Psoas muscle (tissue), 8 donors: ENCODE data around the gene OPA3. TPM values are rescaled to one million over a fixed set of nuclear protein-coding genes. Genes with fewer than 3 reads are reported as not detected.
A peak's percentile ranks its signal among the peaks of the same experiment; 100 is the strongest.
"Not testable (repeated sequence)": the region's sequence is repeated elsewhere in the genome, so short reads cannot be mapped to it uniquely, and the experiment has no call there.

Source experiments
- ATAC-seq, 4 donors: fragments of 200-7000 bp; cut with Tn5 transposase; one replicate each; pipeline ENCODE4 v1.9.1; 2020; ENCODE audit warnings: moderate library complexity in 3 of 4, mild to moderate bottlenecking in 2 of 4
- DNase-seq, 2 donors: peaks; one replicate each; pipeline ENCODE4 v3.0.0-alpha.2; 2020
- H3K27ac ChIP-seq: fragments of 200-600 bp; one replicate; pipeline ENCODE4 v1.8.0; 2022
- H3K27me3 ChIP-seq, 3 donors: fragments of 200-600 bp in 1 of 3; one replicate each; pipeline versions ENCODE4 v1.6.1 to v1.8.0; 2013 to 2022; ENCODE audit warnings: low read length in 2 of 3, mild to moderate bottlenecking in 2 of 3, moderate library complexity in 1 of 3; ENCODE audit not compliant: insufficient read depth in 3 of 3
- H3K36me3 ChIP-seq, 2 donors: fragments of 200-600 bp in 1 of 2; one replicate each; pipeline versions ENCODE4 v1.6.1 to v1.8.0; 2013 to 2022; ENCODE audit warnings: low read depth in 1 of 2, mild to moderate bottlenecking in 1 of 2, moderate library complexity in 1 of 2; ENCODE audit not compliant: insufficient read depth in 1 of 2
- H3K4me1 ChIP-seq: fragments of 200-600 bp; one replicate; pipeline ENCODE4 v1.8.0; 2022
- H3K4me3 ChIP-seq: fragments of 200-600 bp; one replicate; pipeline ENCODE4 v1.8.0; 2022; ENCODE audit warnings: mild to moderate bottlenecking
- H3K9me3 ChIP-seq: fragments of 200-600 bp; one replicate; pipeline ENCODE4 v1.8.0; 2022
- WGBS, 3 donors: extraction: QIAGEN DNeasy Blood & Tissue Kit; methylation state at CpG; one replicate each; pipeline versions ENCODE4 v1.1.6 to v1.1.7; 2013; 5-methylcytosine and 5-hydroxymethylcytosine counted together
- intact Hi-C, 2 donors: fragments of 100-400 bp; cut with DNase I; formaldehyde crosslinking; loops; one replicate each; pipeline versions ENCODE4 v1.11.0 to v1.14.2; 2022
- polyA plus RNA-seq, 3 donors: library from polyadenylated mRNA; stranded (reverse); fragments of 200-250 nt; gene quantifications; one replicate each; pipeline ENCODE4 v1.2.3, GENCODE V29; 2013
- total RNA-seq, 4 donors: library from RNA; stranded (reverse); fragmentation: NEBNext Ultra II Directional in 2 of 4; extraction: Animal tissue kit (Norgen Biotek cat#: 25700) in 2 of 4; gene quantifications; one replicate each; pipeline versions ENCODE4 v1.2.1 to v1.2.4, GENCODE V29; 2021 to 2023
- TF ChIP-seq, protein P1 (sequence below): fragments of 200-600 bp; IDR thresholded peaks from one replicate; pipeline ENCODE4 v1.8.0; 2022; ENCODE audit warnings: antibody characterized with exemption
- donor health status: healthy with polysubstance abuse.
- donor health status: DM: no; HTN: no; CAD: no; lungs with moderate emphysema.
- donor health status: Bipolar disorder and iron deficiency.
- donor health status: healthy.
- donor health status: DM: yes; HTN: yes; CAD: no.
- donor health status: DM: no; HTN: no; CAD: no.
- donor health status: DM: no; HTN: no; CAD: no.
- donor health status: DM: yes; HTN: yes; CAD: no.

The OPA3 gene
- total and polyA plus RNA-seq, 7 donors: 9.1 to 27.6 (median 15.8) TPM

DNA sequence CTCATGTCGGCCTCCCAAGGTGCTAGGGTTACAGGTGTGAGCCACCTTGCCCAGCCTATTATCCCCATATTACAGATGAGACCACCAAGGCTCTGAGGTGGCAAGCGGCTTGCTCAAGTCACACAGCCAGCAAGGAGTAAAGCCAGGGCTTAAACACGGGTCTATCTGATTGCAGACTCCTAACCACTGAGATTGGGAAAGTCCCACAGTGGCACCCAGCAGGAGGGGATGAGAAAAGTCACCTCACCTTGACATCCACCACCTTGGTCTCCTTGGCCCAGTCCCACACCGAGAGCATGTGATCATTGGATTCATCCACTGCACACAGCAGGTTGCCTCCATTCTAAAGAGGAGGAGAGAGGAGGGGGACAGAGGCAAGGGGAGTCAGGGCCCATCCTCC is 45.1 kb upstream of the OPA3 start:
- intact Hi-C loops: loop anchor here in 1 of 2 donors (2.0 kb wide), 1 partner anchor 15 kb away; no protein-coding TSS in a partner anchor
- no peak overlapping the region for H3K27ac ChIP-seq
- no peak overlapping the region for H3K4me3 ChIP-seq
- WGBS, 3 donors: 83 to 93% (median 87%) methylated on average over 4 of the region's 4 CpGs
- TF ChIP-seq, protein P1, sequence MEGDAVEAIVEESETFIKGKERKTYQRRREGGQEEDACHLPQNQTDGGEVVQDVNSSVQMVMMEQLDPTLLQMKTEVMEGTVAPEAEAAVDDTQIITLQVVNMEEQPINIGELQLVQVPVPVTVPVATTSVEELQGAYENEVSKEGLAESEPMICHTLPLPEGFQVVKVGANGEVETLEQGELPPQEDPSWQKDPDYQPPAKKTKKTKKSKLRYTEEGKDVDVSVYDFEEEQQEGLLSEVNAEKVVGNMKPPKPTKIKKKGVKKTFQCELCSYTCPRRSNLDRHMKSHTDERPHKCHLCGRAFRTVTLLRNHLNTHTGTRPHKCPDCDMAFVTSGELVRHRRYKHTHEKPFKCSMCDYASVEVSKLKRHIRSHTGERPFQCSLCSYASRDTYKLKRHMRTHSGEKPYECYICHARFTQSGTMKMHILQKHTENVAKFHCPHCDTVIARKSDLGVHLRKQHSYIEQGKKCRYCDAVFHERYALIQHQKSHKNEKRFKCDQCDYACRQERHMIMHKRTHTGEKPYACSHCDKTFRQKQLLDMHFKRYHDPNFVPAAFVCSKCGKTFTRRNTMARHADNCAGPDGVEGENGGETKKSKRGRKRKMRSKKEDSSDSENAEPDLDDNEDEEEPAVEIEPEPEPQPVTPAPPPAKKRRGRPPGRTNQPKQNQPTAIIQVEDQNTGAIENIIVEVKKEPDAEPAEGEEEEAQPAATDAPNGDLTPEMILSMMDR: no peak
- no peaks in the 10 kb centered on the region for H3K27me3 ChIP-seq
- DNase-seq (no peak), ATAC-seq (no peak)
- no peaks in the 10 kb centered on the region for H3K9me3 ChIP-seq
- no peaks in the 10 kb centered on the region for H3K4me1 ChIP-seq
- H3K36me3 ChIP-seq: peaks cover 0 to 29% of the 10 kb centered on the region in 2 donors

DNA sequence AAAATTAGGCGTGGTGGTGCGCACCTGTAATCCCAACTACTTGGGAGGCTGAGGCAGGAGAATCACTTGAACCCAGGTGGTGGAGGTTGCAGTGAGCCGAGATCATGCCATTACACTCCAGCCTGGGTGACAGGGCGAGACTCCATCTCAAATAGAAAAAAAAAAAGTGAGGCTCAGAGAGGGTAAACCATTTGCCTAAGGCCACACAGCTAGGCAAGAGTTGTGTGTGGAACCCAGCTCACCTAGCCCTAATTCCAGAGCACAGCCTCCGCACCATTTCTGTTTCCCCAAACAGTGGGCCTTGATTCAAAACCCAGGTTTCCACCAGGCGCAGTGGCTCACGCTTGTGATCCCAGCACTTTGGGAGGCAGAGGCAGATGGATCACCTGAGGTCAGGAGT is 43.6 kb upstream of the OPA3 start:
- not testable (repeated sequence) for H3K4me1 ChIP-seq, H3K4me3 ChIP-seq, H3K9me3 ChIP-seq, ATAC-seq, H3K27me3 ChIP-seq, DNase-seq, H3K27ac ChIP-seq
- peaks cover 0 to 29% of the 10 kb centered on the region in 2 donors for H3K36me3 ChIP-seq
- intact Hi-C loops: loop anchor here in 1 of 2 donors (2.0 kb wide), 1 partner anchor 13 kb away; no protein-coding TSS in a partner anchor
- 97 to 99% (median 97%) methylated on average over 7 of the region's 7 CpGs for WGBS, 3 donors

DNA sequence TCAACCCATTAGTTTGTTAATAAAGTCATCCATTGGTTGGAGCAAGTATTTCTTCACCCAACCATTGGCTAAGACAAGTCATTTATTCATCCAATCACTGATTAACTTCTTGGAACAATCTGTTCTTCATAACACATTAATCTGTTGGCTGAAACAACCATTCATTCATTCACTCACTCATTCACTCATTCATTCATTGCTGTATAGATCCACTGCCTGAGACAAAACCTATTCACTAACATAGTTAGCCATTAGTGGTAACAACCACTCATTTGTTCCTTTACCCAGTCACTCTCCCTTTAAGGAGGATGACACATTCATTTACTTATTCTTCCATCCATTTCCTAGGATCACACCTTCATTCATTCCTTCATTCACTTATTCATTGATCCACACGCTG is 39.4 kb upstream of the OPA3 start:
- no peak overlapping the region for H3K4me3 ChIP-seq
- DNase-seq: no peak
- ATAC-seq: no peak
- peaks cover 0 to 39% of the 10 kb centered on the region in 2 donors for H3K36me3 ChIP-seq
- H3K9me3 ChIP-seq: no peaks in the 10 kb centered on the region
- TF ChIP-seq, protein P1: no peak
- intact Hi-C loops: no loop called here
- H3K27ac ChIP-seq: no peak overlapping the region
- no peaks in the 10 kb centered on the region for H3K27me3 ChIP-seq
- 88 to 93% (median 91%) methylated on average over 1 of the region's 1 CpG for WGBS, 3 donors
- H3K4me1 ChIP-seq: no peaks in the 10 kb centered on the region

DNA sequence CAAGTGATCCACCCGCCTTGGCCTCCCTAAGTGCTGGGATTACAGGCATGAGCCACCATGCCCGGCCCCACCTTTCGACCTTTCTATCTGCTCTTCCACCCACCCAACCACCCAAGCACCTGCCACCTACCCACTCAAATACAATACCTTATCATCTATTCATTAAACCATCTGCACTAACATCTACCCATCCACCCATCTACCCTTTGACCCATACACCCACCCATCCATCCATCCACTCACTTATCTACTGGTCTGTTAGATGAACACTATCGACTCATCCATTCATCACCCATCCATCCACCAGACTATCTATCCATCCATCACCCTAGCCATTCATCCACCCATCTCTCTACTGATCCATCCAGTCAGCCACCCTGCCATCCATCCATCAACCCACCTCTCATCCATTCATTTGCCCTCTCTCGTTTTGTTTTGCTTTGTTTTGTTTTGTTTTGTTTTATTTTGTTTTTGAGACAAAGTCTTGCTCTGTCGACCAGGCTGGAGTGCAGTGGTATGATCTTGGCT is 37.4 kb upstream of the OPA3 start:
- no peak for DNase-seq
- no peak overlapping the region for H3K4me3 ChIP-seq
- WGBS, 3 donors: 85 to 89% (median 87%) methylated on average over 6 of the region's 6 CpGs
- no peaks in the 10 kb centered on the region for H3K4me1 ChIP-seq
- TF ChIP-seq, protein P1: no peak
- no peak overlapping the region for H3K27ac ChIP-seq
- intact Hi-C loops: no loop called here
- H3K9me3 ChIP-seq: no peaks in the 10 kb centered on the region
- H3K36me3 ChIP-seq: peaks cover 0 to 39% of the 10 kb centered on the region in 2 donors
- H3K27me3 ChIP-seq: no peaks in the 10 kb centered on the region
- no peak for ATAC-seq

DNA sequence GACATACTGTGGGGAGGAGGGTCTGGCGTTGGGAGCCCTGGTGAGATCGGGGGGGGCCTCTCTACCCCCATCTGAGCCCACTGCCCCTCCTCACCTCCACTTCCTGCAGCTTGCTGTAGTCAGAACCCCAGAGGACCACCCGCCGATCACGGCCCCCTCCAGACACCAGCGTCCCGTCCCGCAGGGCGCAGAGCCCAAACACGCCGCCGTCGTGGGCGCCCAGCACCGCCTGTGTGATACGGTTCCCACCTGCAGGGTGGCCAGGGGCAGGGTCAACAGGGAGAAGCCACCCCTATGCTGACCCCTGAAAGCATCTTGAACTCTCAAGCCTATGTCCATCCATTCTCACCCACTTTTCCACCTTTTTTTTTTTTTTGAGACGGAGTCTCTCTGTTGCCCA is 36.8 kb upstream of the OPA3 start:
- H3K27me3 ChIP-seq: no peaks in the 10 kb centered on the region
- no peak overlapping the region for H3K4me3 ChIP-seq
- no peaks in the 10 kb centered on the region for H3K4me1 ChIP-seq
- intact Hi-C loops: no loop called here
- peak in 1 of 4 donors; percentile 12 for ATAC-seq
- 87 to 94% (median 87%) methylated on average over 17 of the region's 17 CpGs for WGBS, 3 donors
- no peak overlapping the region for H3K27ac ChIP-seq
- H3K9me3 ChIP-seq: no peaks in the 10 kb centered on the region
- no peak for DNase-seq
- peaks cover 0 to 36% of the 10 kb centered on the region in 2 donors for H3K36me3 ChIP-seq
- TF ChIP-seq, protein P1: no peak
